Small intestine (tissue), 7 donors: ENCODE results near the gene WDR82. TPM values are rescaled to one million over a fixed set of nuclear protein-coding genes. Genes with fewer than 3 reads are reported as not detected.
"Not testable (repeated sequence)": the region's sequence is repeated elsewhere in the genome, so short reads cannot be mapped to it uniquely, and the experiment has no call there.

ENCODE experiments used
- DNase-seq, 2 donors: peaks; one replicate each; pipeline versions ENCODE4 v3.0.0 to v3.0.0-alpha.2; 2013
- FAIRE-seq: peaks from 2 replicates; lab custom pipeline; 2012; peaks lifted over from hg19 to GRCh38; lab: Jason Lieb, UNC
- H3K27ac ChIP-seq, 3 donors: one replicate each; pipeline ENCODE4 v1.5.1; 2013; ENCODE audit warnings: low read length in 2 of 3, mild to moderate bottlenecking in 2 of 3, control low read depth in 1 of 3, inconsistent platforms in 1 of 3, low read depth in 1 of 3, moderate library complexity in 1 of 3
- H3K27me3 ChIP-seq, 3 donors: one replicate each; pipeline ENCODE4 v1.6.1; 2013; ENCODE audit warnings: low read length in 3 of 3, inconsistent platforms in 1 of 3; ENCODE audit not compliant: control insufficient read depth in 3 of 3, insufficient read depth in 3 of 3
- H3K36me3 ChIP-seq, 3 donors: one replicate each; pipeline ENCODE4 v1.6.1; 2013; ENCODE audit warnings: low read length in 3 of 3, inconsistent platforms in 1 of 3, low read depth in 1 of 3, mild to moderate bottlenecking in 1 of 3, moderate library complexity in 1 of 3; ENCODE audit not compliant: control insufficient read depth in 3 of 3, insufficient read depth in 2 of 3
- H3K4me1 ChIP-seq, 3 donors: one replicate each; pipeline ENCODE4 v1.6.1; 2013; ENCODE audit warnings: low read length in 2 of 3, inconsistent platforms in 1 of 3, low read depth in 1 of 3, mild to moderate bottlenecking in 1 of 3, moderate library complexity in 1 of 3; ENCODE audit not compliant: control insufficient read depth in 3 of 3, insufficient read depth in 2 of 3
- H3K4me3 ChIP-seq, 3 donors: one replicate each; pipeline ENCODE4 v1.5.1; 2013; ENCODE audit warnings: low read length in 3 of 3, control low read depth in 1 of 3, inconsistent platforms in 1 of 3, low read depth in 1 of 3, mild to moderate bottlenecking in 1 of 3, moderate library complexity in 1 of 3
- H3K9me3 ChIP-seq, 2 donors: one replicate each; pipeline ENCODE4 v1.6.1; 2013; ENCODE audit warnings: low read depth in 1 of 2, low read length in 1 of 2; ENCODE audit not compliant: control insufficient read depth in 2 of 2, insufficient read depth in 1 of 2
- WGBS, 3 donors: extraction: QIAGEN DNeasy Blood & Tissue Kit; methylation state at CpG; one replicate each; pipeline ENCODE4 v1.1.7; 2013; 5-methylcytosine and 5-hydroxymethylcytosine counted together
- polyA plus RNA-seq, 4 donors: library from polyadenylated mRNA; stranded (reverse) in 3 of 4; unstranded in 1 of 4; fragments of 200-250 nt in 3 of 4; fragments of 120-200 nt in 1 of 4; gene quantifications; one replicate each; pipeline versions ENCODE4 v1.2.1 to v1.2.3, GENCODE V29; 2013
- donor health status: healthy with polysubstance abuse.
- donor health status: control.
- donor health status: control.
- donor health status: Bipolar disorder and iron deficiency.
- donor health status: healthy.

The WDR82 gene
- polyA plus RNA-seq, 4 donors: 25.9 to 64.3 (median 36.1) TPM

DNA sequence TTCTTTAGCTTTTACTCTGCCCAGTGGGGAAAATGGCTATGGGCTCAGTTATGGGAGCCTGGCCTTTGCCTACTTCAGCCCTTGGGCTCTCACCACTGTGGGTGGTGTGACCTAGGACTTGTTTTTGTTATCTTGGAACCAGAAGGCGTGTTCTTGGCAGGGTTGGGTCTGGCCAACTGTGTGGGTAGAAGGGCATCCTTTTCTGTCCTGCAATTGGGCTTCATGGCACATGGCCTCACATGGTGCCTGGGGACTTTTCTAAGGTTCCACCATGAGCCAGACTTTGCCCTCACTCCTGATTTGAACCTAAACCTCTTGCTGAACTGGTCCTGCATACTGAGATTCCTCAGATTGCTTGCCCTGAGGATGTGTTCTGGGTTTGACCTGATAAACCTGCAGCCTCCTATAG is 10.9 kb upstream of the WDR82 start:
- Histone ChIP-seq H3K36me3 (peaks cover 0 to 44% (median 4%) of the 10 kb centered on the region in 3 donors), H3K9me3 (no peaks in the 10 kb centered on the region), H3K4me1 (peaks cover 8 to 60% (median 8%) of the 10 kb centered on the region in 3 donors), H3K27ac (peak overlapping the region; percentile 94 to 100 (median 97)), H3K27me3 (no peaks in the 10 kb centered on the region), H3K4me3 (no peak overlapping the region)
- DNase-seq (peak in 1 of 2 donors; percentile 94), FAIRE-seq (no peak)
- 22 to 74% (median 31%) methylated on average over 1 of the region's 1 CpG for WGBS, 3 donors

GRCh38 chr3:52288674-52289073 is 10.2 kb upstream of the WDR82 start:
- Histone ChIP-seq H3K9me3 (no peaks in the 10 kb centered on the region), H3K27ac (peak overlapping the region; percentile 94 to 100 (median 97)), H3K4me1 (peaks cover 8 to 60% (median 11%) of the 10 kb centered on the region in 3 donors), H3K4me3 (peak overlapping the region in 1 of 3 donors; percentile 72), H3K36me3 (peaks cover 0 to 42% (median 4%) of the 10 kb centered on the region in 3 donors), H3K27me3 (no peaks in the 10 kb centered on the region)
- DNase-seq: no peak
- 66 to 83% (median 77%) methylated on average over 6 of the region's 6 CpGs for WGBS, 3 donors
- FAIRE-seq: no peak

DNA sequence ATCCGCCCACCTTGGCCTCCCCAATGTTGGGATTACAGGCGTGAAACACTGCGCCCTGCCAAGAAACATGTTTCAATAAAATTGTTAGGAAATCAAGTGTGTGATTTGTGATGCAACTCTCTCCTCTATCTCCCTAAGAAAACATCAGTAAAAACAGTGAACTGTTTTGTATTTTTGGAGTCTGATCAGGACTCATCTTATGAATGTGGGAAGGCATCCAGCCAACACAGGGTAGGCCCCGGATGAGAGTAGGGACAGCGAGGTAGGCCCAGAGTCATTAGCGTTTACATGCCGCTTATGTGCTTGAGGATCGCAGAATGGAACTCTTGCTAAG is 8.3 kb upstream of the WDR82 start:
- no peak for FAIRE-seq
- Histone ChIP-seq H3K9me3 (no peaks in the 10 kb centered on the region), H3K27me3 (no peaks in the 10 kb centered on the region), H3K36me3 (peaks cover 0 to 22% (median 2%) of the 10 kb centered on the region in 3 donors), H3K27ac (peak overlapping the region; percentile 94 to 100 (median 97)), H3K4me3 (peak overlapping the region in 2 of 3 donors; percentile 72 to 73), H3K4me1 (peaks cover 10 to 59% (median 14%) of the 10 kb centered on the region in 3 donors)
- DNase-seq: no peak
- 63 to 73% (median 65%) methylated on average over 8 of the region's 8 CpGs for WGBS, 3 donors

GRCh38 chr3:52284051-52284450 is 5.6 kb upstream of the WDR82 start:
- not testable (repeated sequence) for H3K27me3 ChIP-seq, H3K9me3 ChIP-seq, H3K4me3 ChIP-seq, FAIRE-seq, DNase-seq
- Histone ChIP-seq H3K27ac (peak overlapping the region in 1 of 3 donors; percentile 81), H3K4me1 (peaks cover 10 to 71% (median 21%) of the 10 kb centered on the region in 3 donors), H3K36me3 (peaks cover 0 to 10% (median 2%) of the 10 kb centered on the region in 3 donors)
- WGBS, 3 donors: 85 to 89% (median 85%) methylated on average over 4 of the region's 4 CpGs

GRCh38 chr3:52283306-52283705 is 4.9 kb upstream of the WDR82 start:
- FAIRE-seq: no peak

GRCh38 chr3:52281981-52282801 is 3.7 kb upstream of the WDR82 start:
- Histone ChIP-seq H3K27me3 (no peaks in the 10 kb centered on the region), H3K4me1 (peaks cover 8 to 64% (median 17%) of the 10 kb centered on the region in 3 donors), H3K27ac (peak overlapping the region; percentile 76 to 86 (median 80)), H3K9me3 (no peaks in the 10 kb centered on the region), H3K4me3 (no peak overlapping the region), H3K36me3 (peaks cover 0 to 13% (median 2%) of the 10 kb centered on the region in 3 donors)
- no peak for FAIRE-seq
- whole genome bisulfite sequencing, 3 donors: 21 to 50% (median 22%) methylated on average over 8 of the region's 8 CpGs
- DNase-seq: peak; percentile 73 to 75

More at GRCh38 chr3:52283306-52283705, 4.9 kb upstream of the WDR82 start:
- Histone ChIP-seq H3K27me3 (no peaks in the 10 kb centered on the region), H3K9me3 (no peaks in the 10 kb centered on the region), H3K4me3 (no peak overlapping the region), H3K4me1 (peaks cover 8 to 65% (median 17%) of the 10 kb centered on the region in 3 donors), H3K36me3 (peaks cover 0 to 10% (median 2%) of the 10 kb centered on the region in 3 donors), H3K27ac (peak overlapping the region; percentile 56 to 80 (median 64))
- DNase-seq: peak in 1 of 2 donors; percentile 47
- 13 to 59% (median 29%) methylated on average over 1 of the region's 1 CpG for WGBS, 3 donors

GRCh38 chr3:52280050-52280461 is 1.6 kb upstream of the WDR82 start:
- FAIRE-seq: no peak
- 48 to 65% (median 54%) methylated on average over 6 of the region's 6 CpGs for WGBS, 3 donors
- Histone ChIP-seq H3K4me1 (peaks cover 8 to 55% (median 13%) of the 10 kb centered on the region in 3 donors), H3K27ac (peak overlapping the region; percentile 33 to 97 (median 67)), H3K27me3 (no peaks in the 10 kb centered on the region), H3K4me3 (no peak overlapping the region), H3K36me3 (peaks cover 0 to 15% (median 2%) of the 10 kb centered on the region in 3 donors), H3K9me3 (no peaks in the 10 kb centered on the region)
- no peak for DNase-seq

DNA sequence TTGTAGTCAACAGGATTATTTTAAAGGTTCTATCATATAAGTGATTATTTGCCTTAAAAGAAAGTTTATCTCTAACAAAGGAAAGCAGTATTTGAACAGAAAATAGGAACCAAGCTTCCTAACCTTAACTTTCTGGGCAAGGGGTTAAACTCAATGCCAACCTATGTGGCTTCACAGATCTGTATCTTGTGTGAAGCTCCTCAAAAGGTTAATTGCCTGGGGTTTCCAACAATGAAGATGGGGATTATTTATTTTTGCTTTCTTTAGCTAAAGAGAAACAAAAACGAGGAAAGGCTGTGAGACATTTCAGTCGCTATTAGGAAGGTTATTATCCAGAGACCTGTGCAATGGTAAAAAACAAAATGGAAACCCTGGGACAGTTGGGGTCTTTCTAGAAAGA is 1.1 kb upstream of the WDR82 start:
- 25 to 42% (median 37%) methylated on average over 2 of the region's 2 CpGs for WGBS, 3 donors
- H3K27ac ChIP-seq: peak overlapping the region in 2 of 3 donors; percentile 97 to 99
- no peaks in the 10 kb centered on the region for H3K27me3 ChIP-seq
- H3K9me3 ChIP-seq: no peaks in the 10 kb centered on the region
- peaks cover 0 to 19% (median 2%) of the 10 kb centered on the region in 3 donors for H3K36me3 ChIP-seq
- DNase-seq (no peak), FAIRE-seq (no peak)
- peaks cover 8 to 51% (median 13%) of the 10 kb centered on the region in 3 donors for H3K4me1 ChIP-seq
- peak overlapping the region in 1 of 3 donors; percentile 96 for H3K4me3 ChIP-seq
